WTC11 (cell line): ENCODE data around the gene OR2M4. TPM values are rescaled to one million over a fixed set of nuclear protein-coding genes. Genes with fewer than 3 reads are reported as not detected.

Source experiments
- ATAC-seq: fragments of 200-7000 bp; cut with Tn5 transposase; 2 replicates; pipeline ENCODE4 v1.10.0; 2021; ENCODE audit warnings: mild to moderate bottlenecking, moderate library complexity
- CTCF ChIA-PET: fragments of 300-600 bp; sonication (Branson Sonifier 250); formaldehyde crosslinking; loops from one replicate; lab custom pipeline; 2021; ENCODE audit warnings: antibody characterized with exemption; lab: Charles Lee
- POLR2A ChIA-PET: fragments of 350-600 bp; sonication (Branson Sonifier 250); formaldehyde crosslinking; loops from one replicate; lab custom pipeline; 2021; ENCODE audit warnings: antibody characterized with exemption; lab: Charles Lee
- DNase-seq: peaks from one replicate; pipeline ENCODE4 v3.0.0; 2021; ENCODE audit warnings: low spot score
- H3K27ac Mint-ChIP-seq: 2 replicates; pipeline ENCODE4 v1.8.0; 2021; ENCODE audit warnings: mixed read lengths
- H3K27me3 Mint-ChIP-seq: 2 replicates; pipeline ENCODE4 v1.8.0; 2021; ENCODE audit warnings: low read depth, mild to moderate bottlenecking, moderate library complexity, mixed read lengths
- H3K36me3 Mint-ChIP-seq: 2 replicates; pipeline ENCODE4 v1.8.0; 2021; ENCODE audit warnings: mixed read lengths
- H3K4me1 Mint-ChIP-seq: 2 replicates; pipeline ENCODE4 v1.8.0; 2022; ENCODE audit warnings: mixed read lengths
- H3K4me3 Mint-ChIP-seq: 2 replicates; pipeline ENCODE4 v1.8.0; 2021; ENCODE audit warnings: mild to moderate bottlenecking, moderate library complexity, mixed read lengths
- H3K9me3 Mint-ChIP-seq: 2 replicates; pipeline ENCODE4 v1.8.0; 2021; ENCODE audit warnings: mixed read lengths
- ATF1 ChIP-seq: sonication (generic); formaldehyde crosslinking; IDR thresholded peaks from 2 replicates; pipeline ENCODE4 v1.8.1; 2023; ENCODE audit warnings: mild to moderate bottlenecking, moderate library complexity, missing genetic modification reagents
- ATF6 ChIP-seq: sonication (generic); formaldehyde crosslinking; IDR thresholded peaks from 2 replicates; pipeline ENCODE4 v1.8.1; 2023; ENCODE audit warnings: mild to moderate bottlenecking, missing genetic modification reagents
- CTCF ChIP-seq: fragments of 200-600 bp; IDR thresholded peaks from 2 replicates; pipeline ENCODE4 v1.8.0; 2022; ENCODE audit warnings: antibody characterized with exemption
- E2F1 ChIP-seq: sonication (generic); formaldehyde crosslinking; IDR thresholded peaks from 2 replicates; pipeline ENCODE4 v1.8.0; 2022; ENCODE audit warnings: mild to moderate bottlenecking, missing genetic modification reagents
- E2F4 ChIP-seq: sonication (generic); formaldehyde crosslinking; IDR thresholded peaks from 2 replicates; pipeline ENCODE4 v1.8.1; 2022; ENCODE audit warnings: low read depth, mild to moderate bottlenecking, moderate library complexity, missing genetic modification reagents, borderline replicate concordance
- E2F5 ChIP-seq: sonication (generic); formaldehyde crosslinking; IDR thresholded peaks from 2 replicates; pipeline ENCODE4 v1.8.1; 2022; ENCODE audit warnings: mild to moderate bottlenecking, moderate library complexity, missing genetic modification reagents
- ELF4 ChIP-seq: sonication (generic); formaldehyde crosslinking; IDR thresholded peaks from 2 replicates; pipeline ENCODE4 v1.8.1; 2022; ENCODE audit warnings: low read depth, mild to moderate bottlenecking, moderate library complexity, missing genetic modification reagents
- ERG ChIP-seq: fragments of 250-450 bp; sonication (Bioruptor Pico); IDR thresholded peaks from 2 replicates; pipeline ENCODE4 v1.8.0; 2021; ENCODE audit warnings: mild to moderate bottlenecking
- ESRRA ChIP-seq: sonication (generic); formaldehyde crosslinking; IDR thresholded peaks from 2 replicates; pipeline ENCODE4 v1.8.1; 2022; ENCODE audit warnings: mild to moderate bottlenecking, missing genetic modification reagents, borderline replicate concordance
- HMGA2 ChIP-seq: fragments of 250-450 bp; sonication (Bioruptor Pico); IDR thresholded peaks from 2 replicates; pipeline ENCODE4 v1.4.0; 2021; ENCODE audit warnings: mild to moderate bottlenecking, moderate library complexity
- IRF1 ChIP-seq: sonication (generic); formaldehyde crosslinking; IDR thresholded peaks from 2 replicates; pipeline ENCODE4 v1.8.0; 2023; ENCODE audit warnings: missing genetic modification reagents
- MAX ChIP-seq: sonication (generic); formaldehyde crosslinking; IDR thresholded peaks from 2 replicates; pipeline ENCODE4 v1.8.0; 2022; ENCODE audit warnings: mild to moderate bottlenecking, missing genetic modification reagents
- NFYB ChIP-seq: sonication (generic); formaldehyde crosslinking; conservative IDR thresholded peaks from 2 replicates; pipeline ENCODE4 v1.8.0; 2022; ENCODE audit warnings: low read depth, missing genetic modification reagents
- PRDM15 ChIP-seq: sonication (generic); formaldehyde crosslinking; IDR thresholded peaks from 2 replicates; pipeline ENCODE4 v1.8.0; 2022; ENCODE audit warnings: missing genetic modification reagents
- PRRX2 ChIP-seq: fragments of 250-450 bp; sonication (Bioruptor Pico); IDR thresholded peaks from 2 replicates; pipeline ENCODE4 v1.8.0; 2021; ENCODE audit warnings: mild to moderate bottlenecking
- RORB ChIP-seq: fragments of 250-450 bp; sonication (Bioruptor Pico); IDR thresholded peaks from 2 replicates; pipeline ENCODE4 v1.9.0; 2021; ENCODE audit warnings: mild to moderate bottlenecking
- SMAD4 ChIP-seq: sonication (generic); formaldehyde crosslinking; IDR thresholded peaks from 2 replicates; pipeline ENCODE4 v1.8.0; 2022; ENCODE audit warnings: mild to moderate bottlenecking, missing genetic modification reagents
- SOX15 ChIP-seq: fragments of 250-450 bp; sonication (Bioruptor Pico); IDR thresholded peaks from 2 replicates; pipeline ENCODE4 v1.9.0; 2021; ENCODE audit warnings: mild to moderate bottlenecking
- TCF7 ChIP-seq: sonication (generic); formaldehyde crosslinking; IDR thresholded peaks from 2 replicates; pipeline ENCODE4 v1.8.0; 2022; ENCODE audit warnings: mild to moderate bottlenecking, low read depth, missing genetic modification reagents, moderate library complexity
- ZNF121 ChIP-seq: sonication (generic); formaldehyde crosslinking; IDR thresholded peaks from 2 replicates; pipeline ENCODE4 v1.8.0; 2023; ENCODE audit warnings: missing genetic modification reagents
- ZNF138 ChIP-seq: sonication (generic); formaldehyde crosslinking; conservative IDR thresholded peaks from 2 replicates; pipeline ENCODE4 v1.8.1; 2022; ENCODE audit warnings: mild to moderate bottlenecking, moderate library complexity, missing genetic modification reagents
- ZNF232 ChIP-seq: sonication (generic); formaldehyde crosslinking; IDR thresholded peaks from 2 replicates; pipeline ENCODE4 v1.8.0; 2022; ENCODE audit warnings: mild to moderate bottlenecking, missing genetic modification reagents
- ZNF671 ChIP-seq: fragments of 250-450 bp; sonication (Bioruptor Pico); IDR thresholded peaks from 2 replicates; pipeline ENCODE4 v1.8.0; 2021; ENCODE audit warnings: mild to moderate bottlenecking
- total RNA-seq: library from RNA; stranded (reverse); gene quantifications from 3 replicates; pipeline ENCODE4 v1.2.3, GENCODE V29; 2021

The OR2M4 gene
- total RNA-seq, 1 experiment from 2014 or later, result not detected

- no peak overlapping the region for H3K4me3 Mint-ChIP-seq
- H3K27ac Mint-ChIP-seq, result no peak overlapping the region
- peaks cover 78% of the 10 kb centered on the region for H3K9me3 Mint-ChIP-seq
- no peak for ATAC-seq
- ChIA-PET POLR2A (no interaction called here), CTCF (no interaction called here)
- H3K36me3 Mint-ChIP-seq, result peaks cover 74% of the 10 kb centered on the region
- no peak for TF ChIP-seq ZNF671 (CRISPR knock-in tag)
- TF ChIP-seq E2F5 (CRISPR knock-in tag), result no peak
- TF ChIP-seq IRF1, result no peak
- TF ChIP-seq E2F1 (CRISPR knock-in tag), result no peak
- no peak for TF ChIP-seq ZNF138 (CRISPR knock-in tag)
- no peak for TF ChIP-seq PRRX2 (CRISPR knock-in tag)
- TF ChIP-seq ATF6, result no peak
- TF ChIP-seq RORB (CRISPR knock-in tag), result no peak
- no peak for TF ChIP-seq ZNF121 (CRISPR knock-in tag)
- TF ChIP-seq MAX, result no peak
- no peak for TF ChIP-seq ELF4 (CRISPR knock-in tag)
- TF ChIP-seq ATF1 (CRISPR knock-in tag), result no peak
- TF ChIP-seq SOX15 (CRISPR knock-in tag), result no peak
- no peaks in the 10 kb centered on the region for H3K4me1 Mint-ChIP-seq
- no peaks in the 10 kb centered on the region; the same call in none of the 2 replicates for H3K27me3 Mint-ChIP-seq
- DNase-seq, result no peak
These were observed 47.2 kb upstream of the OR2M4 start for GRCh38 chr1:248183996-248184395.

- ATAC-seq, result no peak
- ChIA-PET POLR2A (no interaction called here), CTCF (no interaction called here)
- Mint-ChIP-seq H3K27ac (no peak overlapping the region), H3K9me3 (peaks cover 78% of the 10 kb centered on the region), H3K36me3 (peaks cover 77% of the 10 kb centered on the region), H3K27me3 (peaks cover 7% of the 10 kb centered on the region), H3K4me1 (no peaks in the 10 kb centered on the region), H3K4me3 (no peak overlapping the region)
- DNase-seq, result no peak
- TF ChIP-seq E2F1 (CRISPR knock-in tag) (no peak), E2F4 (no peak), SMAD4 (CRISPR knock-in tag) (no peak), NFYB (no peak), ERG (CRISPR knock-in tag) (no peak), ZNF232 (no peak), HMGA2 (no peak), ESRRA (CRISPR knock-in tag) (no peak), CTCF (no peak), TCF7 (CRISPR knock-in tag) (no peak), PRDM15 (no peak)
These were observed 43.9 kb upstream of the OR2M4 start for GRCh38 chr1:248187363-248187762.
